Lung microvascular endothelial cell (primary cell): Measurements from ENCODE around the gene BACH1. TPM values are rescaled to one million over a fixed set of nuclear protein-coding genes. Genes with fewer than 3 reads are reported as not detected.

Experiments used
- DNase-seq, 2 donors: peaks; one replicate each; pipeline versions ENCODE4 v3.0.0 to v3.0.0-alpha.2; 2010; ENCODE audit warnings: low read depth in 2 of 2
- total RNA-seq: library from RNA; depleted of rRNA; stranded (reverse); fragments of >200 nt; gene quantifications from 2 replicates; pipeline ENCODE4 v1.2.1, GENCODE V29; 2014

The BACH1 gene
- total RNA-seq, 1 donor from 2014 or later = 76.2 TPM

DNA sequence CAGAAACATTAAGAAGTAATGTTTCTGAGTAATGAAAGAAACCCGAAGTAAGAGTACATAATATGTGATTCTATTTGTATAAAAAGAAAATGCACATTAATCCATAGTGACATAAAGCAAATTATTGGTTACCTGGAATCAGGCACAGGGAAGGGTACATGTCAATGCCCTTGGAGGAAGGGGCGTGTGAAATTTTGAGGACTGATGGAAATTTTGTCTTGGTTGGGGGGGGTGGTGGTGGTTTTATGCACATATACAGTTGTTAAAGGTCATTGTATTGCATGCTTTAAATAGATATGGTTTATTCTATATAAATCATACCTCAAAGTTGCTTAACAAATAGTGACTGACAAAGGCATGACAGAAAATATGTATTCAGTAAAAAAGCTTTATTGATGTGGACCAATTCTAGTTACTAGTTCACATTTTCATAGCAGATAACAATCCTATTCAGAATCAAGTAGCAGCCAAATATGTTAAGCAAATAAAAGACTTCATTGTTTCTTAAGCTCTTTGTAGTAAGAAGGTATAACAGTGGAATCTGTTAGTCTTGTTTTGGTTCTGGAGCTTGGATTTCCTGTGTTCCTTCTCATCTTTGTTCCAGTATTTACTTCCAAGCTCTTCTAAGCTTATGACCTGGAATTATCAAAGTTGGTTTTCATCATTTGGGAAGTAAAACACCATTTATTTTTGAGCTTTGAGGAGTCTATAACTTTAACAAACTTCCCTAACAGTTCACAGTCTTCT is 15.1 kb downstream of the BACH1 start:
- DNase-seq = no peak

DNA sequence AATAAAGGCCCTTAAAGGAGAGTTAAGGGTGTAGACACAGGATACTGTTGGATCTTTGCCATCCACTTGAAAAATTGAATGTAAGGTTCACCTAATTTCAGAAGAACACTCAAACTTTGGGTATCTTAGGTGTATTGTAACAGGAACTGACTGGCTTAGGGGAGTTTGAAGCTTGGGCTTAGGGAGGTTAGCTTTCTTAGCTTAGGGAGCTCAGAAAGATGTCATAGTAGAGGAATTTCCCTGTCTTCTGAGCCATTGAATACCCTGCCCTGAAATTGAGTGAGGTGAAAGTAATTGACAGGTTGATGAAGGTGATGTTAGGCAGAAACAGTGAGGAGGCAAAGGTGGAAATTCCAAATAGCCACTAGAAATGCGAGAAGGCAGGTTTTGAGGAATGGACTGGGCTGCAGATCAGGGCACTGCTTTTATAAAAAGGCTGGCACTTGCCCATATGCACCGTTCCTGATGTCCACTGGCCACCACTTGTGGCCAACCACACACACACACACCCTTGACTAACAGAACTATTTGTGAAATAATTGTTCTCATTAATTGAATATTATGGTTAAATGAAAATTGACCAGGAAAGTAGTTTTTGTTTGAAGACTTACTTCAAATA is 16.5 kb downstream of the BACH1 start:
- no peak for DNase-seq

DNA sequence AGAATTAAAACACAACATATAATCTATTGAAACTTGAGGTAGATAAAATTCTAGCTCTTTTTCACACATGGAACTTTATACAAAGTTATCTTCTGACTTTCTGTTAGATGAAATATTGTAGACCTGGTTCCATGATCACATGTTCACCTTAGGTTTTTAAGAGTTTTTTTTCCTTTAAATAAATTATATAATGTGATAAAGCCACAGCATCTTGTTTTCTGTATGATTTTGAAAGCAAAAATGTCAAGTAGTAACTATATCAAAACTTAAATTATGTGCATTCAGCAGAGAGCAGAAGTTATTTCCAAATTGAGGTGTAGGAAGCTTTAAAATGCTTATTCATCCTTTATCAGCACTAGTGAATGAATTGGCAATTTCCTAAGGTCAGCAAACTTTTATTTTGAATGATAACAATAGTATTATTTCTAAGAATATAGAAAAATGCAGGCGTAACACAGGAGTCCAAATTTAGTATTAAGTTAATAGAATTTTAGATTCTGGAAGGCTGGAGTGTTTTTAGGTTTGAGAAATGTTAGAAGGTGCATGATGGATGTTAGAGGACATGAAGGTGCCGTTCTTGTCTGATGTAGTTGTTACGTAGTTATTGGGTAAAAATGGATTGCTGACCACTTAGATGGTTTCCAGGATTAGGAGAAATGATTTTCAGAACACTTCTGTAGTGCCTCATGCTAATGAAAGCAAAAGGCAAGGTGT is 17.5 kb downstream of the BACH1 start:
- no peak for DNase-seq

DNA sequence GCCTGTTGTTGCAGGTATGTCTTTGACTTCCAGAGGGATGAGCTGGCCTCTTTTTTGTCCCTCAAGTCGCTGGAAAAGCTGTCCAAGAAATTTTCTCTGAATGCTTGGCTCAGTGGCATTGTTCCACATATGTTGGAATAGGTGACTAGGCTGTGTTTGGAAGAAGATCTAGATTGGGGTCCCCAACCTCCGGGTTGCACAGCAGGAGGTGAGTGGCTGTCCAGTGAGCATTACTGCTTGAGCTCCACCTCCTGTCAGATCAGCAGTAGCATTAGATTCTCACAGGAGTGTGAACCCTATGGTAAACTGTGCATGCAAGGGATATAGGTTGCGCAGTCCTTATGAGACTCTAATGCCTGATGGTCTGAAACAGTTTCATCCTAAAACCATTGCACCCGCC is 18.1 kb downstream of the BACH1 start:
- no peak for DNase-seq

DNA sequence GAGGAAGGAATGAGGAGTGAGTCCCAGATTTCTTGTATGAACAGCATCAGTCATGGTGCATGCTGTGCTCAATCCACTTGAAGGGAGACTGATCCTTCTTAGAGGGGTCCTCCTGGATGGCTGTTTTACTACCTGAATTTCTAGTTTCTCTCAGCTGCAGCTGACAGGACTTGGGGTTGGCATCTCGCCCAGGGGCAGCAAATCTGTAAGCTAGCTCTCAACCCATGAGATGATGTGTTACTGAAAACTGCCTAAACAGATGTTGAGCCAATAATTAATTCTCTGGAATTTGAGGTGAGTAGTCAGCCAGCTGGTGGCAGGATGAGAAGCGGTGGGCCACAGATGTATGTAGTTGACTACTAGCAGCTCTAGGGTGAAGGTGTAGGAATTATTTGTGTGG is 19.6 kb downstream of the BACH1 start:
- DNase-seq = no peak

DNA sequence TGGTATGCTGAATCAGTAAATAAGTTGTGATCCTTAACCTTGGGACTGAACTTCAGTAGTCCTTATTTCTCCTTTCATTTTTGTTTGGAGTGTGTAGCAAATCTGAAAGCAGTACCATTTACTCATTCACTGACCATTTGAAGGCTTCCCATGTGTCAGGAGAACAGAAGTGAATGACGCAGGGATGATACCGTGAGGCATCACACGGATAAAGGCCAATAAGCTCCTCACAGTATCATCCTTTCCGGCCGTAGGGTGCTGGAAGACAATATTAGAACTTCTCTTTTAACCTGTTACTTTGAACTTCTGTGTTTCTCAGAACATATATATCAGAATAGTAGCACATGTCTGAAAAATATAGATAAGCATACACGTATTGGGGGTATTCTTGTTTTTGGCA is 21.3 kb downstream of the BACH1 start:
- DNase-seq = no peak

DNA sequence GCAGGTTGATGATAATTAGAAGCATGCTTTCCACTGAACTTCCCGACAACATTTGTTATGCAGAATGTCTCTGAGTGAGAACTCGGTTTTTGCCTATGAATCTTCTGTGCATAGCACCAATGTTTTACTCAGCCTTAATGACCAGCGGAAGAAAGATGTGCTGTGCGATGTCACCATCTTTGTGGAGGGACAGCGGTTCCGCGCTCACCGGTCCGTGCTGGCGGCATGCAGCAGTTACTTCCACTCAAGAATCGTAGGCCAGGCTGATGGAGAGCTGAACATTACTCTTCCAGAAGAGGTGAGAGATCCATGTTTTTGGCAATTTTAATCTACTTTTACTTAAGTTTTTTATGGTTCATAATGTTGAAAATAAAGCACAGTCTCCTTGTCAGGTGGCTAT is 22.5 kb downstream of the BACH1 start:
- no peak for DNase-seq

DNA sequence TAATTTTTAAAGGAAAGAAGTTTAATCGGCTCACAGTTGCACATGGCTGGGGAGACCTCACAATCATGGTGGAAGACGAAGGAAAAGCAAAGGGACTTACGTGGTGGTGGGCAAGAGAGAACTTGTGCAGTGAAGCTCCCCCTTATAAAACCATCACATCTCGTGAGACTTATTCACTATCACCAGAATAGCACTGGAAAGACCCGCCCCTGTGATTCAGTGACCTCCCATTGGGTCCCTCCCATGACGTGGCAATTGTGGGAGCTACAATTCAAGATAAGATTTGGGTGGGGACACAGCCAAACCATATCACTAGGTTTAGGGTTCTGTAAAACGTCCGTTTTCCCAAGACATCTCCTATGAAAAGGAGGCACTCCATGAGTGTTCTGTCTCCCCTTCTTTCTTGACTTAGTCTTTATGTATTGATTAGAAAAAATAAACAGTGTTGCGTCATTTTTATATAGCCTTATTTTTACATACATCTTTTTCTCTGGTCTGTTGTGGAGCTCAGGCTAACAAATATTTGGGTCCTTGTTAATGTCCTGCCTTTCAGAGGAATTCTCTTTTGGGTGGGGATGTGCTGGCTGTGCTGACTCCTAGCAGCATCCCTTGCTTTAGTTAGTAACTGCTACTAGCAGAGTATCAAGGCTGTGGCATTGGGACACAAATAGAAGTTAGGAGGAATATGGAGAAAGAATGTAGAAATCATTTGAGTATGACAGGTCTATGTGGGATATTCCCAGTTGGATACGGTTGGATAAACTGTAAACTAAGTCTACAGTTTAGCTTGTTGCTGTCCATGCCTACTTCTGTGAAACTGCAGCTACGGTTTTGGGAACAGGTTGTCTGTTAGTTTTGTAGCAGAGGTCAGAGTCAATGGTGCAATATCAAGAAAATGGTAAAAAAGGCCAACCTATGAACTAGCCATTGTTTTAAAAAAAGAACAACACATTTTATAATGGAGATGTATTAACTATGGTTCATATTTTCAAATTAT is 23.5 kb downstream of the BACH1 start:
- DNase-seq = no peak

DNA sequence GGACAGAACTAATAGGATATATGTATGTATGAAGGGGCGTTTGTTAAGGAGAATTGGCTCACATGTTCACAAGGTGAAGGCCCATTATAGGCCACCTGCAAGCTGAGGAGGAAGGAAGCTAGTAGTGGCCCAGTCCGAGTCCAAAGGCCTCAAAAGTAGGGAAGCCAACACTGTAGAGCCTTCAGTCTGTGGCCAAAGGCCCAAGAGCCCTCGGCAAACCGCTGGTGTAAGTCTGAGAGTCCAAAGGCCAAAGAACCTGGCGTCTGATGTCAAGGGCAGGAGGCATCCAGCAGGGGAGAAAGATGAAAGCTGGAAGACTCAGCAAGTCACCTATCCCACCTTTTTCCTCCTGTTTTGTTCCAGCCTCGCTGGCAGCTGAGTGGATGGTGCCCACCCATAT is 24.5 kb downstream of the BACH1 start:
- no peak for DNase-seq

DNA sequence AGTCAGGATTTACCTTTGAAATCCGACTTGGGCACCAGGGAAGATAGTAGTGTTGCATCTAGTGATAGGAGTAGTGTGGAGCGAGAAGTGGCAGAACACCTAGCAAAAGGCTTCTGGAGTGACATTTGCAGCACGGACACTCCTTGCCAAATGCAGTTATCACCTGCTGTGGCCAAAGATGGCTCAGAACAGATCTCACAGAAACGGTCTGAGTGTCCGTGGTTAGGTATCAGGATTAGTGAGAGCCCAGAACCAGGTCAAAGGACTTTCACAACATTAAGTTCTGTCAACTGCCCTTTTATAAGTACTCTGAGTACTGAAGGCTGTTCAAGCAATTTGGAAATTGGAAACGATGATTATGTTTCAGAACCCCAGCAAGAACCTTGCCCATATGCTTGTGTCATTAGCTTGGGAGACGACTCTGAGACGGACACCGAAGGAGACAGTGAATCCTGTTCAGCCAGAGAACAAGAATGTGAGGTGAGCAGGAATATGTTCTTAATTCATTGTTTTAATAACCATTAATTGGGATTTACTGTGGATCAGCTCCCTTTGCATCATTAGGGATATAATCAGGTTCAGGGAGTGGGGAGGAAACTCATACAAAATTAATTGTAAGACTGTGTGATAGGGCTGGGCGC is 28.3 kb downstream of the BACH1 start:
- no peak for DNase-seq

DNA sequence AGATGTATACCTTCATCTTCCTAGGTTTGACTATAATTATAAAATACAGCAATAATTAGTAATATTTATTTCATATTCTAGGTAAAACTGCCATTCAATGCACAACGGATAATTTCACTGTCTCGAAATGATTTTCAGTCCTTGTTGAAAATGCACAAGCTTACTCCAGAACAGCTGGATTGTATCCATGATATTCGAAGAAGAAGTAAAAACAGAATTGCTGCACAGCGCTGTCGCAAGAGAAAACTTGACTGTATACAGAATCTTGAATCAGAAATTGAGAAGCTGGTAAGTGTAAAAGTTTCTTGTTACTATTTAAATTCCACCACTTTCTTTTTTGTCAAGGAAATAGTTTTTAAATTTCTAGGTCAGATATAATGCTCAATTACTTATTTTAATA is 30.7 kb downstream of the BACH1 start:
- DNase-seq = no peak

DNA sequence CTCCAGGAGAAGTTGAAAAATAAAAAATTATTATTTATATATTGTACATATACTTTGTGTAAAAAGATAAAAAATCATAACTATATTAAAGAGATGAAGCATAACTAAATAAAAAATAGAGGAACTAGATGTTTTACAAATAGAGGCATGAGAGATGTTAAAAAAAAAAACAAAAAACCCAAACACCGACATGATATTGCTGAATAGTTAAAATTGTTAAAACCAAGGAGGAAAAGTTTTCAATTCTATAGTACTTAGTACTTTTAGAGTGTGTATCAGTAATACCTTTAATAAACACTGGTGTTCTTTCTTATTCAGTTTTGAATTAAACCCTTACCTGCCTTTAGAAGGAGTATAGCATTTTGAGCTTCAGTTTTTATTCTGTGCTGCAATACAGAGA is 32.1 kb downstream of the BACH1 start:
- DNase-seq = no peak

DNA sequence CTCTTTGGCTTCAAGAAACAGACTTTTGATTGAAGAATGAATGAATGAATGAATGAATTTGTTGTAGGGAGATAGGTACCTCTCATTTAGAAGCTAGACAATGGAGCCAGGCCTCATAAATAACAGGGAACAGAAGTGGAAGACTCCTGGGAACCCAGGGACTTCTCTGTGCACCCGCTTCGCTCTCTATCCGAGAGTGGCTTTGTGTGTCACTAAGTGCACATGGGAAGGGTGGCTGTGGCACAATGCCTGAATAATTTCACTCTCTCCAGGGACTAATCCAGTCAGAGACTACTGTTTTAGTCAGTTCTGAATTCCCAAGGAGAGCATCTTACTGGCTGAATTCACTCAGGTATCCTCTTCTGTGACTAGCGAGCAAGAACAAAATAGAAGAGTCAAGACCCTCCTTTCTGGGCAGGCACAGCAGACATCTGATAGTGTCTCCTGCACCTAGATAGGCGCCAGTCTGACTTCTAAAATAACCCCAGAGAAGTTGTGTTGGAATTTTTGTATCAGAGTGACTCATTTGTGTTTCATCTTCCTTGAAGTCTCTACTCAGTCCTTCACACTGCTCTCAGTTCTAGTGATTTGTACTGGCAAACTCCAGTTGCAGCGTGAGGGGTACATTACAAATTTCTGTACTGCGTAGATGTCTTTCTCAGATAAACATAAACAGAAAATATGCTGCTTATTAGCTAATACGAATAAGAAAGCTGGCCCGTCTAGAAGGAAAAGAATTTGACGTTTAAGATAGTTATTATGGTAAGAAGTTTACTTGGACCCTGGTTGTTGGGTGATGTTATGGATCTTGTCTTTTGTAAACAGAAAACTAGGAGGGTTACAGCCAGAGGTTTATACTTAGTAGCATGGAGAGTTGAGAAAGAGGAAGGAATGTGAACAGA is 34.0 kb downstream of the BACH1 start:
- peak in 1 of 2 donors; percentile 69 for DNase-seq

DNA sequence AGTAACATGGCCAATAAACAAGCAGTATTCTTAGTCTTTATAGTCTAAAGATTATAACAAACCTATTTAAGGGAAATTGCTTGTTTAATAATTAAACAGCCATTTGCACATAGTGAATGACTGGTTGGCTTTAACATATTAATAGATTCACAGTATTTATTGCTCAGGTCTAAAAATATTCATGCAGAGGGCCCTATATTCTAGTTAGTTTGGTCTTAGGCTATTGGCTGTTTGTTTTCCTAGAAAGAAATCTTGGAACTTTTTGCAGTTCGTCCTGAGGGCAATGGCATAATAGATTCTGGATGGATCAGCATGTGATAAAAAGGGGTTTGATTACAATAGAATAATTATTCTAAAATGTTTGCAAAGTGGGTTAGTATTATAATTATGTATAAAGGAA is 34.7 kb downstream of the BACH1 start:
- no peak for DNase-seq

DNA sequence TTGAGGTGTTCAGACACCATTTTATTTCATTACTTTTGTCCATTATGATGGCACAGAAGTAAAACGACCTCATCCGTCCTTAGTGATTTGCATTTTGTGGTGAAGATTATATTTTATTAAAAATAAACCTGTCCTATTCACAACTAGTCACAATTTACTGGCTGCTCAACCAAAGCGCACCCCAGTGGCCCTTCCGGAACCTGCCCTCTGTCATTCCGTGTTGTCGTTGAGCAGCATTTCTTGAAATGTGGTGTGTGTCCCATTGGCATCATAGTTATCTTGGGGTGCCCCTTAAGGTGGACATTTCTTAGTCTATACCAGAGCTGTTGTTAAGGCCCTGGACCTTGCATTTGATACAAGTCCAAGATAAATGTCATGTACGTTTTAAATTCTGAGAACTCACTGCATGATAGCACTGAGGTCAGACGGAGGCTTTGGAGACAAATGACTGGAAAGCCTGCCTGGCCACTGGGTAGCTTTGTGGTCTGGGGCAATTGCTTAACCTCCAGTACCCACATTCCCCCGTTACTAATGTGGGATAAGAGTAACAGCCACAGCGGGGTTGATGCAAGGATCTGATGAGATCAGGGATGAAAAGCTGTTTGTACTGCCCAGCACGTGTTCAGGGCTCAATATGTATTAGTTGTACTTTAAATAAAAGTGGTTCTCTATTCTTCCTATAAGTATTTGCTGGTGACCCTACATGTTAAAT is 36.2 kb downstream of the BACH1 start:
- DNase-seq = no peak

DNA sequence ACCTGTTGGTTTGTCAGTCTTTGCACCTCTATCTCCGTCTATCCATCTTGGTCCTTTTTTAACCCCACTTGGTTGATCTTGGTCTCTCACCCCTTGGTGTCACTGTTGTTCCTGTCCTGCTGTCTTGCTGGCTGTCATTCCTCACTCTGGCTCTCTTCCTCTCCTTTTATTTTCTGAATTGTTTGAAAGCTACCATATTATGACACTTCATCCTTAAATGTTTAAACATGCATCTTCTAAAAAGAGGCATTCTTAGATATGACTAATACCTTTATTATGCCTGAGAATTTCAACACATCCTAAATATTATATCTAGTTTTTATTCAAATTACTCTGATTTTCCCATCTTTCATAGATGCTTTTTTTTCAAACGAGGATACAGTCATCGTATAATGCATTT is 37.0 kb downstream of the BACH1 start:
- peak in 1 of 2 donors; percentile 19 for DNase-seq

DNA sequence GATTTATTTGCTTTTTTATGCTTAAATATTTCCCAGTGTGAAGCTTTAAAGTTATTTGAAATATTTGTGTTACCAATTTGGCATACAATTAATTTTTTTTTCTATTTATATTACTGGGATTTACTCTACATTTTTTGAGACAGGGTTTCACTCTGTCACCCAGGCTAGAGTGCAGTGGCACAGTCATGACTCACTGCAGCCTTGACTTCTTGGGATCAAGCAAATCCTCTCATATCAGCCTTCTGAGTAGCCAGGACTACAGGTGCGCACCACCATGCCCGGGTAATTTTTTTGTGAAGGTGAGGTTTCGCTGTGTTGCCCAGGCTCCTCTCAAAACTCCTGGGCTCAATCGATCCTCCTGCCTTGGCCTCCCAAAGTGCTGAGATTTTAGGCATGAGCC is 39.5 kb downstream of the BACH1 start:
- no peak for DNase-seq

DNA sequence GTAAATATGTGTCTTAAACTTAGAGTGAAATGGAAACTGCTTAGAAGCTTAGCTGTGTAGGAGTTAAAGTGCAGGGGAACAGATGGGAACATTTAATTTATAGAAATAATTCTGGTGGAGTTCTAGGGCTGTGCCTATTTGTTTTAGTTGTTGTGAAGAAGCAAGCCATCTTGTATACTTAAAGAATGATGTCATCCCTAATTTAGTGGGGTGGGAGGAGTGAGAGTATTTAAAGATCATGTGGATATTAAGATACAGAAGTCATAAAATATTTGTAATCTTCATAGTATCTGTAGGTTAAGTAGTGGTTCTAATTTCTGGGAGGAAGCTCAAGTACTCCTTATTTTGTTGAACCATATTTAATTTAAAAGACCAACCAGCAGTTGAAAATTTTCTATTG is 41.5 kb downstream of the BACH1 start:
- DNase-seq = no peak

DNA sequence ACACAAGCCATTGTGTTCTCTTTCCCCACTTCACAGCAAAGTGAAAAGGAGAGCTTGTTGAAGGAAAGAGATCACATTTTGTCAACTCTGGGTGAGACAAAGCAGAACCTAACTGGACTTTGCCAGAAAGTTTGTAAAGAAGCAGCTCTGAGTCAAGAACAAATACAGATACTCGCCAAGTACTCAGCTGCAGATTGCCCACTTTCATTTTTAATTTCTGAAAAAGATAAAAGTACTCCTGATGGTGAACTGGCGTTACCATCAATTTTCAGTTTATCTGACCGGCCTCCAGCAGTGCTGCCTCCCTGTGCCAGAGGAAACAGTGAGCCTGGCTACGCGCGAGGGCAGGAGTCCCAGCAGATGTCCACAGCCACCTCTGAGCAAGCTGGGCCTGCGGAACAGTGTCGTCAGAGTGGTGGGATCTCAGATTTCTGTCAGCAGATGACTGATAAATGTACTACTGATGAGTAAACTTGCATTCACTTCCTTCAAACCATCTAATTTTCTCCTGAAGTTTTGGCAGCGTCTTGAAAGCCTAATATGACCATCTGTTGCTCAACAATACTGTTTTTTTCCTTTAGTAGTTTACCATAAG is 43.7 kb downstream of the BACH1 start:
- peak; percentile 72 to 98 for DNase-seq
